Spleen (tissue), 11 donors: ENCODE data around the gene NCR1. TPM values are rescaled to one million over a fixed set of nuclear protein-coding genes. Genes with fewer than 3 reads are reported as not detected.

ENCODE experiments used
- DNase-seq: peaks from one replicate; pipeline ENCODE4 v3.0.0-alpha.2; 2020
- H3K27ac ChIP-seq, 8 donors: fragments of 200-600 bp; sonication (generic) in 7 of 8; 1 replicate in 4 of 8; 2 replicates in 4 of 8; pipeline versions ENCODE4 v1.5.0 to v1.8.0; 2016 to 2021; ENCODE audit warnings: inconsistent platforms in 4 of 8, mild to moderate bottlenecking in 4 of 8, moderate library complexity in 1 of 8
- H3K27me3 ChIP-seq, 7 donors: fragments of 200-600 bp; sonication (generic) in 6 of 7; replicated peaks in 1 of 7; 1 replicate in 4 of 7; 2 replicates in 3 of 7; pipeline versions ENCODE4 v1.5.0 to v1.8.0; 2016 to 2021; ENCODE audit warnings: inconsistent platforms in 3 of 7, mild to moderate bottlenecking in 1 of 7
- H3K36me3 ChIP-seq, 6 donors: fragments of 200-600 bp; sonication (generic) in 5 of 6; 1 replicate in 4 of 6; 2 replicates in 2 of 6; pipeline versions ENCODE4 v1.5.0 to v1.8.0; 2016 to 2021; ENCODE audit warnings: inconsistent platforms in 2 of 6
- H3K4me1 ChIP-seq, 6 donors: fragments of 200-600 bp; sonication (generic) in 5 of 6; 1 replicate in 3 of 6; 2 replicates in 3 of 6; pipeline versions ENCODE4 v1.5.0 to v1.8.0; 2016 to 2021; ENCODE audit warnings: inconsistent platforms in 3 of 6
- H3K4me3 ChIP-seq, 8 donors: fragments of 200-600 bp; sonication (generic) in 7 of 8; 1 replicate in 4 of 8; 2 replicates in 4 of 8; pipeline versions ENCODE4 v1.5.0 to v1.8.0; 2016 to 2021; ENCODE audit warnings: inconsistent platforms in 4 of 8, mild to moderate bottlenecking in 4 of 8, moderate library complexity in 2 of 8
- H3K9me3 ChIP-seq, 8 donors: fragments of 200-600 bp; sonication (generic) in 7 of 8; 1 replicate in 4 of 8; 2 replicates in 4 of 8; pipeline versions ENCODE4 v1.5.0 to v1.8.0; 2016 to 2021; ENCODE audit warnings: inconsistent platforms in 4 of 8
- CTCF ChIP-seq, 11 experiments: fragments of 200-600 bp in 7 of 11; fragments of 450-650 bp in 4 of 11; sonication (generic) in 4 of 11; IDR thresholded peaks in 8 of 11; conservative IDR thresholded peaks in 3 of 11; 1 replicate in 7 of 11; 2 replicates in 4 of 11; pipeline versions ENCODE4 v1.4.0 to v1.8.0; 2016 to 2021; ENCODE audit warnings: antibody characterized with exemption in 11 of 11, inconsistent platforms in 4 of 11, mild to moderate bottlenecking in 1 of 11
- POLR2A ChIP-seq, 3 donors: fragments of 450-650 bp; IDR thresholded peaks; one replicate each; pipeline ENCODE4 v1.5.1; 2017; ENCODE audit warnings: antibody characterized with exemption in 3 of 3, mild to moderate bottlenecking in 1 of 3
- POLR2AphosphoS5 ChIP-seq, 3 donors: sonication (generic); formaldehyde crosslinking; IDR thresholded peaks; one replicate each; pipeline ENCODE4 v1.5.1; 2017; ENCODE audit warnings: antibody characterized with exemption in 3 of 3
- WGBS, 5 donors: extraction: QIAGEN DNeasy Blood & Tissue Kit in 3 of 5; methylation state at CpG; one replicate each; pipeline versions ENCODE4 v1.1.5 to v1.1.7; 2013 to 2018; 5-methylcytosine and 5-hydroxymethylcytosine counted together
- intact Hi-C: fragments of 100-400 bp; cut with DNase I; formaldehyde crosslinking; loops from one replicate; pipeline ENCODE4 v1.15.0; 2023; ENCODE audit warnings: low total_unique reads
- polyA plus RNA-seq, 3 donors: library from polyadenylated mRNA; stranded (reverse); fragments of 200-250 nt; gene quantifications; one replicate each; pipeline ENCODE4 v1.2.1, GENCODE V29; 2013
- total RNA-seq, 7 donors: library from RNA; depleted of rRNA in 3 of 7; stranded (reverse); fragments of >200 nt in 3 of 7; fragmentation: NEBNext Ultra II Directional in 4 of 7; extraction: Animal tissue kit (Norgen Biotek cat#: 25700) in 4 of 7; gene quantifications; one replicate each; pipeline versions ENCODE4 v1.1.0 to v1.2.1, GENCODE V29; 2016 to 2021
- donor health status: healthy with polysubstance abuse.
- donor health status: DM: no; HTN: no; CAD: no; lungs with moderate emphysema.
- donor health status: DM: no; HTN: no; CAD: no.
- donor health status: Bipolar disorder and iron deficiency.
- donor health status: healthy.
- donor health status: DM: no; HTN: no; CAD: no.
- donor health status: DM: yes; HTN: yes; CAD: no.

The NCR1 gene
- total and polyA plus RNA-seq, 10 donors = 0.33 to 16.7 (median 10.1) TPM

DNA sequence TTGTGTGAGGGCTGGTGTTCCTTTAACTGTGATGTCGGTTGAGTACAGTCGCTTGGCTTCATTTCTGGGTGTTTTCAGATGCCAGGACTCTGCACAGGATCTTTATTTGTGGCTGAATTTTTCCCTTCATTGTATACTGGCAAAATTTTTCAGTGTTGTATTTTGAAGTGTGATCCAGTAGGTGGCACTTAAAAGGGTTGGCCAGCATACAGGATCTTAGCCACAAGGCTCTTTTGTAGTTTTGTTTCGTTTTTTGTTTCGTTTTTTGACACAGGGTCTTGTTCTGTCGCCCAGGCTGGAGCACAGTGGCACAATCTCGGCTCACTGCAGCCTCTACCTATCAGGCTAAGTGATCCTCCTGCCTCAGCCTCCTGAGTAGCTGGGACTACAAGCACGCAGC, 23.2 kb upstream of the NCR1 start:
- H3K36me3 ChIP-seq = peaks cover 0 to 64% (median 0%) of the 10 kb centered on the region in 6 donors
- peaks cover 0 to 54% (median 0%) of the 10 kb centered on the region in 7 donors for H3K27me3 ChIP-seq
- no peak for DNase-seq
- 48 to 58% (median 50%) methylated on average over 7 of the region's 7 CpGs for WGBS, 5 donors
- H3K4me1 ChIP-seq = peaks cover 0 to 49% (median 8%) of the 10 kb centered on the region in 6 donors
- no peaks in the 10 kb centered on the region for H3K9me3 ChIP-seq
- intact Hi-C loops = no loop called here
- TF ChIP-seq POLR2A (IDR thresholded peaks at IDR 0.05) (no peak), POLR2AphosphoS5 (IDR thresholded peaks at IDR 0.05) (no peak), CTCF (IDR thresholded peaks at IDR 0.05 in 8 of 11, conservative IDR thresholded peaks at IDR 0.05 in 3 of 11) (peak in 5 of 11 experiments; percentile 8 to 36 (median 14))
- H3K4me3 ChIP-seq = no peak overlapping the region
- H3K27ac ChIP-seq = peak overlapping the region in 4 of 8 donors; percentile 9 to 60 (median 44)

GRCh38 chr19:54883228-54883627, 22.7 kb upstream of the NCR1 start:
- H3K36me3 ChIP-seq = peaks cover 0 to 69% (median 0%) of the 10 kb centered on the region in 6 donors
- H3K27me3 ChIP-seq = peaks cover 0 to 55% (median 0%) of the 10 kb centered on the region in 7 donors
- peaks cover 0 to 47% (median 8%) of the 10 kb centered on the region in 6 donors for H3K4me1 ChIP-seq
- no peak for TF ChIP-seq CTCF (IDR thresholded peaks at IDR 0.05 in 8 of 11, conservative IDR thresholded peaks at IDR 0.05 in 3 of 11)
- TF ChIP-seq POLR2A (IDR thresholded peaks at IDR 0.05) = no peak
- no peaks in the 10 kb centered on the region for H3K9me3 ChIP-seq
- peak overlapping the region in 3 of 8 donors; percentile 42 to 60 (median 46) for H3K27ac ChIP-seq
- intact Hi-C loops = no loop called here
- no peak overlapping the region for H3K4me3 ChIP-seq
- WGBS, 5 donors = 75 to 82% (median 79%) methylated on average over 9 of the region's 9 CpGs
- no peak for DNase-seq

- TF ChIP-seq CTCF (IDR thresholded peaks at IDR 0.05 in 8 of 11, conservative IDR thresholded peaks at IDR 0.05 in 3 of 11) = no peak
- no peak for TF ChIP-seq POLR2A (IDR thresholded peaks at IDR 0.05)
- no peak overlapping the region for H3K4me3 ChIP-seq
- H3K9me3 ChIP-seq = no peaks in the 10 kb centered on the region
- intact Hi-C loops = no loop called here
- 88 to 95% (median 90%) methylated on average over 10 of the region's 10 CpGs for WGBS, 5 donors
- H3K27ac ChIP-seq = no peak overlapping the region
- H3K36me3 ChIP-seq = peaks cover 0 to 91% (median 0%) of the 10 kb centered on the region in 6 donors
- no peak for DNase-seq
- H3K4me1 ChIP-seq = peaks cover 0 to 8% (median 0%) of the 10 kb centered on the region in 6 donors
- H3K27me3 ChIP-seq = peaks cover 0 to 17% (median 0%) of the 10 kb centered on the region in 7 donors
Observed at GRCh38 chr19:54888239-54888638, 17.7 kb upstream of the NCR1 start.

GRCh38 chr19:54889566-54889965, 16.4 kb upstream of the NCR1 start:
- Histone ChIP-seq H3K27ac (no peak overlapping the region), H3K27me3 (peaks cover 0 to 12% (median 0%) of the 10 kb centered on the region in 7 donors), H3K4me3 (no peak overlapping the region), H3K4me1 (no peaks in the 10 kb centered on the region), H3K9me3 (no peaks in the 10 kb centered on the region), H3K36me3 (peaks cover 0 to 78% (median 0%) of the 10 kb centered on the region in 6 donors)
- TF ChIP-seq CTCF (IDR thresholded peaks at IDR 0.05 in 8 of 11, conservative IDR thresholded peaks at IDR 0.05 in 3 of 11) (no peak), POLR2A (IDR thresholded peaks at IDR 0.05) (no peak)
- WGBS, 5 donors = 88 to 90% (median 89%) methylated on average over 11 of the region's 11 CpGs
- DNase-seq = peak; percentile 41
- intact Hi-C loops = no loop called here
